GM12891 (cell line): ENCODE measurements around the gene MED27.

Experiments
- PAX5 ChIP-seq: IDR thresholded peaks from 2 replicates; pipeline ENCODE4 v1.6.1; 2011; ENCODE audit warnings: low read length, moderate library complexity, mild to moderate bottlenecking; ENCODE audit not compliant: insufficient read depth, severe bottlenecking
- POLR2A ChIP-seq: IDR thresholded peaks from 2 replicates; pipeline ENCODE4 v1.6.1; 2011; ENCODE audit warnings: low read depth, low read length, control low read depth
- POLR2AphosphoS5 ChIP-seq: IDR thresholded peaks from 2 replicates; pipeline ENCODE4 v1.6.1; 2011; ENCODE audit warnings: low read depth, low read length, control low read depth
- POU2F2 ChIP-seq: IDR thresholded peaks from 2 replicates; pipeline ENCODE4 v1.6.1; 2011; ENCODE audit warnings: low read depth, mild to moderate bottlenecking, control low read depth, low read length, moderate library complexity
- SPI1 ChIP-seq: IDR thresholded peaks from 2 replicates; pipeline ENCODE4 v1.6.1; 2011; ENCODE audit warnings: low read depth, low read length, control low read depth
- TAF1 ChIP-seq: IDR thresholded peaks from 2 replicates; pipeline ENCODE4 v1.6.1; 2011; ENCODE audit warnings: low read depth, low read length, control low read depth

DNA sequence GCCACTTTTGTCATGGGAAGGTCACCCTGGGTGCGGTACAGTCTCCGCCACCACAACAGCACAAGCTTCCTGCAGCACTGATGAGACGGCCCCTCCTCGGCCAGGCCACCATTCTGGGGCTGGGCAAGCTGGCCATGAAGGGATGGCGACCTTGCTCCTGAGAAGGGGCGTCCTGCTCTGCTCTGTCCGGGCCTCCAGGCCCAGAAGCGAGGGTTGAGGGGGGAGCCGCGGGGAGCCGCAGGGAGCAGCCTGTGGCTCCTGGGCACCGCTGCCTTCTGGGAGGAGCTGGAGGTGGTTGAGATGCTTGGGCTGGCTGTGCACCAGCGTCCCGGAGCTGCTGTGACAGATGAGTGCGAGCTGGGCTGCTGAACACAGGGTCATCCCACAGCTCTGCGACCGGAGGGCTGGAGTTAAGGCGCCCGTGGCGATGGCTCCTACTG, 255.5 kb downstream of the MED27 start:
- no peak for TF ChIP-seq POLR2A
- TF ChIP-seq POLR2AphosphoS5, result no peak
- TF ChIP-seq POU2F2, result no peak
- no peak for TF ChIP-seq SPI1
- no peak for TF ChIP-seq TAF1
- no peak for TF ChIP-seq PAX5
